Kidney glomerular epithelial cell (primary cell): Measurements from ENCODE around the gene TLE3.
A peak's percentile ranks its signal among the peaks of the same experiment; 100 is the strongest.

Experiments
- DNase-seq: peaks from one replicate; lab custom pipeline; 2025; lab: John Stamatoyannopoulos, UW

The TLE3 gene

DNA sequence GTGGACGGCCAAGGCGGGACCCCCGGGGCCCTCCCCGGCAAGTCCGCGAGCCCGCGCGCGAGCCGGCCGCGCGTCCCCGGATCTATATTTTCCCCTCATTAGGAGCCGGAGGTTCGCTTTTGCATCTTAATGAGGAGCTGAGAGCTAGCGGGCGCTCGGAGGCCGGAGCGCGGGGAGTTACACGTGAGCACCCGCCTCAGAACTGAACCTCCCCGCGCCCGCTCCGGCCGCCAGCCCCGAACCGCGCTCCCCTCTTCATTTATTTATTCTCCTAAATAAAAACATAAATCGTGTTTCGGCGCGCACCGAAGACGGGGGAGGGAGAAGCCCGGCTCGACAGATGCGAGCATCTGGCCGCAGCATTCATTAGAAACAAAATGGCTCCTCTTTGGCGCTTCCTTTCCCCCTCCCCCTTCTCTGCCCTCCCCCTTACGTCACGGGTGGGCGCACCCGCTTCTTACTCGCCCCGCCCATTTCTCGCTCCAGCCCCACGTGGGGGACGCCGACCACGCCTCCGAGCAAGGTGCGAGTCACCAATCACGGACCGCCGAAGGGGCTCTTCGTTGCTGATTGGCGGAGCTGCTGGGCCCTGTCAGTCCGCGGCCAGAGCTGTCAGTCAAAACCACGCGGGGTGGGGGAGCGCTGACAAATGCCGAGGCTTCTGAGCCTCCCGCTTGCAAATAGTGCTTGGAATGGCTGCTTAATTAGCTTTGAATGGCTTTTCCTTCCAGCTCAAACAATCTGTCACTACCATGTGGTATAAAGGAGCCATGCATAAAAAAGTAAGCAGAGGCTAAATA, 1.6 kb upstream of the TLE3 start:
- peak; percentile 98 for DNase-seq

DNA sequence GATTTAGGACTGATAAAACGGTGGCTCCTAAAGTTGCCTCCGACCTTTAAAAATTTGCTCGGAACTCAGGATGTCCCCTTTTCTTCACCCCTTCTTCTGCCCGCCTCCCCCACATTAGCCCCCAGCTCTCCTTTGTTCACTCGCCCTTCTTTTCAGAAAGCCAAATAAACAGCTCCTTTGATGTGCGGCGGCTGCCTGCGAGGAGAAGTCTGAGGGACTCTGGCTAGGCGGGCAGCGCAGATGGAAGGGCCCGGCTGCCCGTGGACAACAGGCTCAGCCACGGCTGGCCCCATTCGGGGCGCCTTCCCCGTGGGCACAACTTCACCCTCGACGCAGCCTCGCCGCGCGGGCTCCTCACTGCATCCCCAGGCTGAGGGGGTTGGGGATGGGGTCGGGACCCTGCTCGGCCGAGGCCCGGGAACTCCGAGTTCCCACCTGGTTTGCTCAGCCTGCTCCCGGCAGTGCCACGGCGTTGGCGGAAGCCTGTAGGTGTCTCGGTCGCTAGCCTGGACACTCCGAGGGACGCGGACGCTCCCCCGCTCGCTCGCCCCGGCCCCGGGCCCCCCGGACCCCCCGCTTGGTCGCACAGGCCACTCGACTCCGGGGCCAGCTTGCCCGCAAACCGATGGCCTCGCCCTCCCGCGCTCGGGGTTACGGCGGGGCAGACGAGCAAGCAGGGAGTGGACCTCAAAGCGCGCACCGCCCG, 897 bp upstream of the TLE3 start:
- no peak for DNase-seq

DNA sequence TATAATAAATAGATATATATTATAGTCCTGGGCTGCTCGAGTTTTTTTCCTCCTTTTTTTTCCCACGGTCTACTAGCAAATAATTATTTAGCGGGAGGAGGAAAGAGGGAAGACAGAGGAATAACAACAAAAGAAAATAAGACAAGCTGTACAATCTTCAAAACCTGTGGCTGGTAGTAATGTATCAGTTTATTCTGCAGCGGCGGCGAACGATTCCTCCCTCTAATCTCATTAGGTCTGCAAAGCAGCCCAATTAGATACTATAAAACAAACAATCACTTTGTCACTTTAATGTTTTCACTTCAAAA, 390 bp upstream of the TLE3 start:
- DNase-seq = no peak

DNA sequence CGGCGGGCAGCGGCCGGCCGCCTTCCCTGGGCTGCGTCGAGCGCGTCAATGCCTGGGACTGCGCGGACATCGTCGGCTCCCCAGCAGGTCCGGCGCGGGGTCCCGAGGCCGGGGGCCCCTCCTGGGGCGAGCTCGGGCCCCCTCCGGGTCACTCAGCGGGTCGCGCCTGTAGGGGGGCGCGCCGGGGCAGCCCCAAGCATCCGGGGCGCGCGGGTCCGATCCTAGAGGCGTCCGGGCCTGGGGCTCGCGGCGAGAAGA, 725 bp downstream of the TLE3 start:
- no peak for DNase-seq

DNA sequence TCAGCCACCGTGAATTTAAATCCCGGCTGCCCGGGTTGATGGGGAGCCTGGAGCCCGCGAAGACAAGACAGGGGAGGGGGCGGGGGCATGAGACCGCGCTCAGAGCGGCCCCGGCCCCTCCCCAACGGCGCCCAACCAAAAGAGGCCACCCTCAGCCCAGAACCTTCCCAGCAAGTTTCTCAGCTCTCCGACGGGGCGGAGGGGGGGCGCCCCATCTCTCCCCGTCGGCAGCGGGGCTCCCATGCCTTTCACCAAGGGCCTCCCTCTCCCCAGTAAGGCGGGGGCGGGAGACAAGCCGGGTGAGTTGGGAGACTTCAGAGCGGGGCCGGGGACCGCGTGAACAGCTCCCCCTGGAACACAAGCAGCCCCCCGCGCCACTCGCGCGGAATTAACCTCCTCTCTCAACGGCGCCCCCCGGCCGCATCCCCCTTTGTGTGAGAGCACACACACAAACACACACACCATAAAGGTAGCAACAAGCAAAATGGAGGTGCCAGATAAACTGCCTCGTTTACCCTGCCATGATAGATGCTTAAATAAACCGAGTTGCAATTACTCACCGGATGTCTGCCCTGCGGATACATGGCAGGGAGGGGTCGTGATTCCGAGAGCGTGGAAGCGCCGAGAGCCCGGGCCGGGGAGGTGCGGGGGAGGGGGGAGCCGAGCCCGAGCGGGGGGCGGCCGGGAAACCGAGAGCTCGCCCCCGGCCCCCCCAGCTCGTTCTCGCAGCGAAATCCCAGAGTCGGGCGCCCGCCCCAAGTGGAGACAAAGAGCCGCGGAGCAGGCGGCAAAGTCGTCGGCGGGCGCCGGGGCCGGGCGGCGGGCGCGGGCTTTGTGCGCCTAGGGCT, 1.3 kb downstream of the TLE3 start:
- DNase-seq = no peak

DNA sequence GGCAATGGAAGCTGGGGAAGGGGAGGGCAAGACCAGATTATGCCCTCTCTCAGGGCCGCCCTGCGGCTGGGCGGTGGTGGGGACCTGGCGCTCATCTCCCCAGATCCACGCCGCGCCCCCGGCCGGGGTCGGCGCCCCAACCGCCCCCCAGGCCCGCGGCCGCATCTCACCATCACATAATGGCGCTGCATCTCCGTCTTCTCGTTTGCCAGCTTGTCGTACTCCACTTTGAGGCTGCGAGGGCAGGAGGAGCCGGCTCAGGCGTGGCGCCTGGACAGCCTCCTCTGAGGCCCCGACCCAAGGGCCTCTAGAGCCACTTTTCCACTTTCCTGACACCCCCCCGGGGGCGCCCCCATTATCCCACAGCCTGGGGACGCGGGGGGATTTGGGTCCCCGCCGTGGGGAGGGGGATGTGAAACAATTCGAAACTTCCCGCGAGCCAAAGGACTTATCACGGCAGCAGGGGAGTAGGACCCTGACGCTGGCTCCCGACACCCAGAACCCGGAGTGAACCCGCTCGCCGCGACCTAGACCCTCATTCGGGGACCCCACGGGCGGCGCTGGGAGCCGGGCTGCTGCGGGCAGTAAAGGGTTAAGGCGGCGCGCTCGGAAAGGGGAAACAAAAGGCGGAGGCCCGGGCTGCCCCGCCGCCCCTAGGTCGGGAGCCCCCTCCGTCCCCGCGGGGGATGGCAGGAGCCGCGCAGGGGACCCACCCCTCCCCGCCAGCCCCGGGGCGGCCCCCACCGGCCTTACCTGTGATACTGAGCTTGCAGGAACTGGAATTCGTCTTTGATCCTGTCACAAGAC, 2.1 kb downstream of the TLE3 start:
- DNase-seq = no peak

DNA sequence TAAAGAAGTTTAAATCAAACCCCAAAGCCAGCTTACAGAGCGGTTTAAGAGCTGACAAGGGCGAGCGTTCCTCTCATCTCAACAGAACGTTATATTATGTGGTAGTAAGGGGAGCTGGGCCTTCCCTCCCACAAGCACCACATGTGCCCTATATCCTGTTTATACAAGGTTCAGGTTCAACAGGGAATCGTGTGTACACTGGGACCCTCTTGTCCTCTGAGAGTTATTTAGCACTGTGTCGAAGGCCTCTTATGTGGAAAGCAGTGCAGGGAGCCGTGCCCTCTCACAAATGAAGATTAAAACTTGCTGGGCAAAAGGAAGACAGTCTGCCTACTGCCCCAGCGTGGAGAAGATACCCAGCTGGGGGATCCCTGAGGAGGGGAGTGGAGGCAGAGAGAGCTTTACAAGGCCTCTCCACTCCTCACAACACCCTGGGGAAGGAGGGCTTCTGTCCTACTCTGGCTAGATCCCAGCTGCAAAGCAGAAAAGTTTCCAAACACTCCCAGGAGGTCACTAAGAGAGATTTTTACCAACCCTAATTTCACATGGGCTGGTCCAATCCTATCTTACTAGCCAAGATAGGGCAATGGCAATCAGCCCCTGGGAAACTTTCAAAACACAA, 2.9 kb downstream of the TLE3 start:
- no peak for DNase-seq

DNA sequence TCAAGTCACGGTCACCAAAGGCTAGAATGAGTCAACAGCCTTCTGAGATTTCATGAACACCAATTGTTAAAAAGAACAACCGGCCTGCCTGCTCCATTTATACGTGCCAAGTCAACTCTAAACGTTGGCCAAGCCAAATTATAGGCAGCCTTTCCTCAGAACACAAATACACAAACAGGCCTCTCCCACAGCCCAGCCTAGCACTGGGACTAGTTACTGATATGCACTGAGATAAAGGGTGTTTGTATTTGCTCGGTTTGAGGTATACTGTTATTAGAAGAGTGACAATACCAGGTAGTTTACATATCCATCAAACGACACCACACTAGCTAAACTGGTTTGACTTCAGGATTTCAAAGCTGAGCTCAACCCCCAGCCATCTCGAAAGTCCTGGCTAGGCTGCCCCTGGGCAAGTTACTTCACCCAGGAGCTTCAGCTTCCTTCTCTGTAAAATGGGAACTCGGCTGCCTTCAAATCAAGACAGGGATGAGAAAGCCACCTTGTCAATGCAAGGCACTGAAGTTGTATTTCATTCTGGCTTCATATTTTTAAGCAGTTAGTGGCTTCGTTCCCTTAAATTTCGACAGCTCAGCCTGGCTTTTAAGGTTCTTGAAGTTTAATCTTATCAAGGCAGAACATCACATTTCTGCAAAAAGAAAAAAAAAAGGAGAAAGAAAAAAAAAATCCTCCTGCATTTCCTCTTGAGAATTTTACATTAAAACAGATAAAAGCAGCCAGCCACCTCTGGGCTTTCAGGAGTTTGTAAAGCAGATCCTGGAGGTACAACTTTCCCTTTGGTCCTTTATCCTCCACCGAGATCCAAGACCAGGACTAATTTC, 4.0 kb downstream of the TLE3 start:
- DNase-seq = no peak

DNA sequence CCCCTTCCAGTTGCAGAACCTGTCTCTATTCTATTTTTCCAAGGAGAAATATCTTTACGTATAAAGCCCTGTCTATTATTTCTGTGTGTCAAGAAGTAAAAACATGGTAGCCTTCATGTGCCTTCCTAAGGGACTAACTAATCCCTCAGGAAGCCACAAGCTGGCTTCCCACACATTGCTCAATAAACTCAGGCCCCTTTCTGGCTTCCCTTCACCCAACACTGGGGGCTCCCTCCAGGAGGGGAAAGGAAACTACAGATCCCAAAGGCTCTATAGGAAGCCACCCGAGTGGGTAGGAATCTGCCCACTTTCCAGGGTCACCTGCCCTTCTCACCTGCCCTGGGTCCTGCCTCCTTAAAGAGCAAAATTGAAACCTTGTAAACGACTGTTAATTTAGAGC, 4.6 kb downstream of the TLE3 start:
- DNase-seq = no peak

DNA sequence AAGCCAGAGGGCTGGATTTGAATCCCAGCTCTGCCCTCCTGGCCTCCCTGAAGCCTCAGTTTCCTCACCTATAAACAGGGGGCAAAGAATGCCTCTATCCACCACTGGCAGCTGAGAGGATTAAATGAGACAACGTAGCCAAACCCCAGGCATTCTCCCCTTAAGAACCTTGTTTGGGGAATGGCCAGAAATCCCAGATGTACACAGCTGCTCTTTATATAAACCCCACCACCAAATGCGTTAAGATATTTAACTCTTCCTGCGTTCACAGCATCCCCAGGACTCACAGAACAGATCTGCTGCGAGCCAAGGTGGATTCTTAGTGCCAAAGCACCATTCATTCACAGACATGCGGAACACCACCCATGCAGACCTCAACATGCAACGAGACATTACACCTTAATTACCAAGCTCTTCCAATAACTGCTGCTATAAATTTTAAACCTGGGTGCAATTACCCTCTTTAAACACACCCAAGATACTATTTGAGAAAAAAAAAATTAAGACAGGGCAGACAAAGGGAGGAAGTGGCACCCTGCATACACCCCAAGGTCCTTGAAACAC, 5.2 kb downstream of the TLE3 start:
- DNase-seq = no peak

DNA sequence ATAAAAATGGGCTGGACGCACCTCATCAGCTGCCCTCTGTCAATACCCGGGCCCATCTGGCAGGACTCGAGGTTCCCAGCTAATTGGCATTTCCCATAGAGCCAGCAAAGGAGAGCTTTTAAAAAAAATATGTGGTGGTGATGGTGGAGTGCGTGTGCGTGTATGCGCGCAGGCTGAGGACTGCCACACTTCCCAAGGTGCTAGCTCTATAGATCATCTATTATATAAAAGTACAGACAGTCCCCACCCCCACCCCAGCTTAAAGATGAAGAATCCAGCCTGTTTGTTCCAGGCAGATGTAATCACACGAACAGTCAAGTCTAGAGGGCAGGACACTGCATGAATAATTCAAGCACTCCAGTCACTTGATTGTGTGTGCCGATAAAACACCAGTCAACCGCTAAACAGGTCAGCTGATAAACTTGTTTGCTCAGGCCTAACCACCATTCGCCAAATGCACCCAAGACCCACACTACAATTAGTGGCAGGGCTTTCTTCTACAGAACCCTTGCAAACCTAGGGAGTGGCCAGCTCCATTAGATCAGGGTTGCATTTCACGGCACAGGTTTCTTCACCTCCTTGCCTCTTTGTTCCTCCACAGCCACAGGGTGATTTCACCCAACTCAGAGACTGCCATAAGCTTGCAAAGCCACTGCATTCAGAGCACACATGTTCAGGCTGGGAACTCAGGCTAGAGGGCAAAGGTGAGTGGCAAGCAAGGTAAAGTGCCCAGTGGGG, 5.8 kb downstream of the TLE3 start:
- no peak for DNase-seq

DNA sequence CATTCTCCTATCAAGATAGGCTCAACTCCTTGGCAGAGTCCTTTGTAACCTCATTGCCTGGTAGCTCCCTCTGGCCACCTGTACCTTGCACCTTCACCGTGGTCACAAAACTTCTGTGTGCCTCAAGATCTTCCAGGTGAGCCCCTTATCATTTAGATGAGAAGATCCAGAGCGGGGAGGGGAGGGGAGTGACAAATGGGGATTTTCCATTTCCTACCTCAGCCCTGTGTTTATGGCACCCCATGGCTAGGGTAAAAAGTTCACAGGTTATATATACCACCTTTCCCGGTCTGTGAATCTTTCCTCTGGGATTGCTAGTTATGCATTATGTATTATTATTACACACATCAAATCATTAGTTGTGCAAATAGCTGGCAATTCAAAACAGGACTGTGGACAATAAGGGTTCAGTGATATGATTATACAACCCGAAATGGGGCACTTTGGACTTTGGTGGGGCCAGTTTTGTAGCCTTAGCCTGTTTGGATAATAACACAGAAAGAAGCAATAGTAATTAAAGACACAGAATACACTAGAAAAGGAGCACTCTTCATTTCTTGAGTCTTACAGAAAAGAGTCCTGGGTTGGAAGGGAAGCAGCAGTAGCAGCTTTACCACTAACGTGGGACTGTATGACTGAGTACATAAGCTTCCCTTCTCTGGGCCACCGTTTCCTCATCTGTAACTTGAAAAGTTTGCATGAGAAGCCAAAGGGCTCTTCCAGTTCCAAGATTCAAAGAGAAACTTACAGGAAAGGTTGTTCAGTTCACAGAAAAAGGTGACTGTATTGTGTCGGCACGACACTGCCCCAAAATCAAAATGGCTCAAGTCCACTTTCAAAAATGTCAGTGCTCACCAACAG, 7.1 kb downstream of the TLE3 start:
- DNase-seq = no peak

DNA sequence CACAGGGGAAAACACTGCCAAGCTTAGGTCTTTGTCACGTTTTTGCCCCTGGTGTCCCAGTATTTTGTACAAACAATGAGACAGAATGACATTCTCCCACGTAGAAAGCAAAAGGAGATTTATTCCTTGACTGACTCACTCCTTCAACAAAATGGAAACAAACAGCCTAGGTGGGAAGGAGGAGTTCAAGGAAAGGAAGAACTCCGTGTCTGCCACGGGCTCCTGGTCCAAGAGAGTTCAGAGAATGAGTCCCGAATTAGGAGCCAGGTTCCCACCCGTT, 8.1 kb downstream of the TLE3 start:
- DNase-seq = no peak

DNA sequence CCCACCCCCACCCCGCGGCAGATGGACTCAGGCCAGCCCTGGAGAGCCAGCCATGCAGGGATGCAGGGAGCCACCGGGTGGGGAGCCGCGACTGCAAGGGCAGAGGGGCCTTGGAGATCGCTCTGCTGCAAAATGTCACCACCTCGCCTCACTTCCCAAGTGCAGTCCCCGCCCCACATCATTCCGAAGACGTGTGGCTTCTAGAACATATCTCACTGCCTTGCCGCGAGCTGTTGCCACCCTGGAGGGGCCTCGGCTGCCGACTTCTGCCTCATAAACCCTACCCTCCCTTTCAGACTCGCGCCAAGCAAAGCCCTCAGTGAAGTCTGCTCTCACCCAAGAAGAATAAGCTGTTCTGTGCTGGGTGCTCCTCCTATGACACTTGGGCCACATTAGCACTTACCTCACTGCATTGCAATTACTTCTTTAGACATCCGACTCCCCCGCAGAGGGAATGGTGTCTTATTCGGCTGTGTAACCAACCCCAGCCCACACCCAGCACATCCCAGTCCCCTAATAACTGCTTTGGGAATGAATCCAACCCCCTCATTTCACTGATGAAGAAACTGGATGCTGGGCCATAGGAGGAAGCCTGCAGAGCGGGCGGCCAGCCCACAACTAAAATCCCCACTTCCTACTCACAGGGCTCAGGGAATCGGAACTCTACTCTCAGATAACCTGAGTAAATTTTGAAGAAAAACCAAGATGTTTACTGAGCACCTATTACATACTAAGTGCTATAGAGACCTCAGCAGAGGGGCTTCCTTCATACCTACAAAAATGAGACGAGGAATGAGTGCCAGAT, 8.6 kb downstream of the TLE3 start:
- no peak for DNase-seq

DNA sequence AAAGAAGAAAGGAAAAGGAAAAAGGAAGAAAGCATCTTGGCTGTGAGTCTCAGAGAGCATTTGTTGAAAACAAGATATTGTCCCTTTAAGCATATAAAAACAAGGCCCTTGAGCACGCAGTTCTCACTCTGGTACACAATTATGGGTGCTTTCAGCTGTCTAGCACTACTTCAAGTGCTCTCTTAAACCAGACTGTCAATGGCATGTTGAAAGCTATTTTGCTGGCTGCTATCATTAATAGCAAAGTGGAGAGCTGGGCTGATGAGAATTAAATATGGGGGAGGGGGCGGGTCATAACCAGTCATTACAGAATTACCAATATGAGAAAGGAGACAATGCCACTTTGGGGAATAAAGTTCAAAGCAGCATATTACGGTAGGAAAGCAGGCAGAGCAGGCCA, 9.3 kb downstream of the TLE3 start:
- no peak for DNase-seq

DNA sequence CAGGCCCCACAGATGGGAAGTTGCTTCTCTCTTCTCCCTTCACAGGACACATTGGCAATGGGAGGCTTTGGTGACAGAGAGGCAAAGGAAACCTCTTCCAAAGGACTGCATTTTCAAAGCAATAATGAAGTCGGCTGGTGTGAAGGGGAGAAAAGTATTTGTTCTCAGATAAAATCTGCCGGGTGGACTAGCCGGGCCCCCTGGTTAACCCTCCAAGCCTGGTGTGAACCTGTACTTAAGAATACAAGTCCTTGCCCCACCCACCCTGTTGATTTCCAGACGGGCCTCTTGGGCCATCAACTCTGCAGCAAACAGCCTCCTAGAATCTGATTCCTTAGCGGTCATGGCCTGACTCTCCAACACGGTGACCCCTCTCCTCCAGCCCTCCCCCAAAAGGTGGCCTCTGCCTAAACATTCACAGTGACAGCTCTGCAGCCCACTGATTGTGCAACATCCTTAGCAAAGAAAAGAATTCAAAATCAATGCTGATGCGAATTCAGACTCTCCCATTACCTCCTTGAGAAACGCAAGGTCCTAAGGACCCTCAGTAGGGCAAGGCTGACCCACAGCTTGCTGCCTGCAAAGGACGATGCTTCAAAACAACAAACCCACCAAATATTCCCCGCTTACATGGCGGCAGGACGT, 9.9 kb downstream of the TLE3 start:
- DNase-seq = no peak

DNA sequence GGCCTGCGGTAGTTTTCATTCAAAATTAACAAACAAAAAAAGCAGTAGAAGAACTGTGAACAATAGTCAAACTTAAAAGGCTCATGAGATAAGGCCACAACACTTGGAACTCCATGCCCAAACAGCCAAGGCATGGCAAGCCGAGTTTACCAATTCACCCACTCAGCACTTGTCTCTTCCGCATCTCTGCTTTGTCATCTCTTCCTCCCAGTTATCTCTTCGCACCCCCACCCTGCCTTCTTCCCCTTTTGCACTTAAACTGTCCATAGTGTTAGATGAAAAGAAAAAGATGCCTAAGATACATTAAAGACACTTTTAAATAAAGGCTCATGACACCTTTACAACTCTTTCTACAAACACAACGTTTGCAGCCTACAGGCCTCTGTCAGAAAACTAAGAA, 11.1 kb downstream of the TLE3 start:
- no peak for DNase-seq

DNA sequence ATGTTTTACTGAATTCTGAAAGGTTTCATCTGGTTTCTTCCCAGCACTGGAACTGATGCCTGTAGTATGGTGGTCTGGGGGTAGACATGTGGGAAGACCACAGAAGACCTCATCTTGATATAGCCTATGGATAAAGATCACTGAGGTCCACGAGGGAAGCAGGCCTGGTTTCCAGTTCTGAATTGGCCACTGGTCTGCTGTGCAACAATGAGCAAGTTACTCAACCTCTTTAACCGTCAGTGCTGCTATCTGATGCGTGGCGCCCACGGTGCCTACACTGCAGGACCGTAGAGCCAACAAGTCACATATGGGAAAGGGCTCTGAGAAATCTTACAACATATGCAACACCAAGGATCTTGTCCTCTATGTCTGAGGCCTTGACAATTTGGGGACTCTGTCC, 13.3 kb downstream of the TLE3 start:
- no peak for DNase-seq
